A172 (cell line): Measurements from ENCODE around the gene GRIN3B. TPM values are rescaled to one million over a fixed set of nuclear protein-coding genes. Genes with fewer than 3 reads are reported as not detected.

ENCODE experiments used
- DNase-seq: peaks from one replicate; pipeline ENCODE4 v3.0.0-alpha.2; 2015; ENCODE audit warnings: low spot score
- total RNA-seq: library from RNA; depleted of rRNA; stranded (reverse); fragments of >200 nt; shearing (Covaris generic); gene quantifications from 2 replicates; pipeline ENCODE4 v1.2.3, GENCODE V29; 2014

GRIN3B gene
- total RNA-seq, 1 experiment from 2014 or later = not detected

GRCh38 chr19:1007399-1008251 is 7.4 kb downstream of the GRIN3B start:
- DNase-seq = no peak

GRCh38 chr19:1008268-1009040 is 8.2 kb downstream of the GRIN3B start:
- DNase-seq = no peak

- DNase-seq = no peak
These were observed 9.1 kb downstream of the GRIN3B start for GRCh38 chr19:1009041-1009980.

DNA sequence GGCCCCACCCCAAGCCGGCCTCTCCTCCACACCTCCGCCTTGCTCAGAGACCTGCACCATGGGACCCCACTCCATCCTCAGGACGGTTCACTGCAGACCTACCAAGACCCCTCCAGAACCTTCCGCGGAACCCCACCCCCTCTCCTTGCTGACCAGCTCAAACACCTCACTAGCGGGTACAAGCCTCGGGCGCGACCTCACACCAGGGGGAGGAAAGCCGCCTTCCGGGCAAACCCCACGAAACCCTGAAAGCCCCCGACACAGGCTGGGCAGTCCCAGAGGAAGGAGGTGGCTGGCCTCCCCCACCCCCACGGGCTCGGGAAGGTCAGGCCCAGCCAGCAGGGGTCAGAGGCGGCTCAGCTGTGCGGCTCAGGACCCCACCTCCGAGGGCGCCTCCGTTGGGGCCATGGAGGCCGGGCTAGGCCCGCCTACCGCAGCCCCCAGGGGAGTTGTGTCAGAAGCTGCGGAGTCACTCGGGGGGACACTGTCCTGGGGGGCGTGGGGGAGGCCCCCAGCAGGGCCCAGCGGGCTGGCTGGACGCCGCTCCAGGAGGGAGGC is 9.8 kb downstream of the GRIN3B start:
- DNase-seq = no peak

- no peak for DNase-seq
These were observed 10.6 kb downstream of the GRIN3B start for GRCh38 chr19:1010586-1011510.

DNA sequence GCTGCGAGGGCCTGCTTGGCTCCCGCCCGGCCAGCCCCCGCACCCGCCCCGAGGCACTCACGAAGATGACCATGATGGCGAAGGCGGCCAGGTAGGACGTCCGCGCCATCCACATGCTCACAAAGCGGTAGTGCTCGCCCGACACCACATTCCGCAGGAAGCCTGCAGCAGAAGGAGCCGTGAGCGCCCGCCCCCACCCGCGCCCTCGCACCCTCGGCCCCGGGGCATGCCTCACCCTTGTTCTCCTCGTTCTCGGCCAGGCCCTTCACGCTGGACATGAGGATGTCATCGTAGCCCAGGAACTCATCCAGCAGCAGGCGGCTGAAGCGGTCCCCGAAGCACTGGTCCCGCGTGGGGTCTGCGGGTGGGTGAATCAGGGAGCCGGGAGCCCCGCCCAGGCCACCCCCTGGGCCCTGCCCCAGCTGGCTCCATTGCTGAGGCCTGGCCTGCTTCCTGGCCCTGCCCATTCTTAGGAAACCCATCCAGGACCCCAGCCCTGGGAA is 11.7 kb downstream of the GRIN3B start:
- no peak for DNase-seq

GRCh38 chr19:1012334-1012733 is 12.1 kb downstream of the GRIN3B start:
- no peak for DNase-seq

DNA sequence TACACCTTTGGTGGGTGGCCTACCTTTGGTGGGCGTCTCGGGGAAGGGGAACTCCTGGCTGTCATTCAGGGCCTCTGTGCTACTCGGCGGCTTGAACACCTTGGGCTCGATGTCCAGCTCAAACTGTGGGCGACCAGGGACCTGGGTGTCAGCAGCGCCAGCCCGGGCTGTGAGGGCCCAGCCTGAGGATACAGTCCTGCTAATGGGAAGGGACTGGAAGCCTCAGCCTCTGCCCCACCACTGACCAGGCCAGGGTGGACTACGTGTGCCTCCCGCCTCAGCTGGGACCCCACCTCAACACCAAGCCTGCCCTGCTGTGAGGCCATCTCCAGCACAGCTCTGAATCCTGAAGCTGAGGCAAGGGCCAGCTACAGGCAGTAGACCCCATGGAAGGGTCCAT is 13.0 kb downstream of the GRIN3B start:
- no peak for DNase-seq

GRCh38 chr19:1014161-1015060 is 14.2 kb downstream of the GRIN3B start:
- DNase-seq = no peak

GRCh38 chr19:1015061-1015781 is 15.0 kb downstream of the GRIN3B start:
- DNase-seq = no peak

GRCh38 chr19:1015782-1016646 is 15.8 kb downstream of the GRIN3B start:
- DNase-seq = no peak

DNA sequence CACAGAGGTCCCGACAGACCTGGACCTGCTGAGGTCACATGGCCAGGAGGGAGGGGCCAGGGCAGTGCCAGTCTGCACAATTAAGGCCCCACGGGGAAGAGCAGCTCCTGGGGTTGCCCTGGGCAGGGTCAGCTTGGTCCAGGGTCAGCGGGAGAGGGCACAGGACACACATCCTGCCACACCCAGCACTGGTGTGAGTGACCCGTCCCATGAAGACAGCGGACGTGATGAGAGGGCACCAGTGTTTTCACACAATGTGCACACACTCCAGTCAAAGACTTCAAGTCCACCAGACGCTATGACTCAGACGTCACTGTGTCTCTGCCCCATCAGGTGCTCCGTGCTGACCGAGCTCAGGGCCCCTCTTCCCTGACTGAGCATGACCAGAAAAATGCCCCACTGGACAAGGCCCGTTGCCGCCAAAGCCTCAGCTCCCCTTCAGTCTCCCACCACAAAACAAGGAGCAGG is 16.5 kb downstream of the GRIN3B start:
- peak; percentile 90 for DNase-seq

DNA sequence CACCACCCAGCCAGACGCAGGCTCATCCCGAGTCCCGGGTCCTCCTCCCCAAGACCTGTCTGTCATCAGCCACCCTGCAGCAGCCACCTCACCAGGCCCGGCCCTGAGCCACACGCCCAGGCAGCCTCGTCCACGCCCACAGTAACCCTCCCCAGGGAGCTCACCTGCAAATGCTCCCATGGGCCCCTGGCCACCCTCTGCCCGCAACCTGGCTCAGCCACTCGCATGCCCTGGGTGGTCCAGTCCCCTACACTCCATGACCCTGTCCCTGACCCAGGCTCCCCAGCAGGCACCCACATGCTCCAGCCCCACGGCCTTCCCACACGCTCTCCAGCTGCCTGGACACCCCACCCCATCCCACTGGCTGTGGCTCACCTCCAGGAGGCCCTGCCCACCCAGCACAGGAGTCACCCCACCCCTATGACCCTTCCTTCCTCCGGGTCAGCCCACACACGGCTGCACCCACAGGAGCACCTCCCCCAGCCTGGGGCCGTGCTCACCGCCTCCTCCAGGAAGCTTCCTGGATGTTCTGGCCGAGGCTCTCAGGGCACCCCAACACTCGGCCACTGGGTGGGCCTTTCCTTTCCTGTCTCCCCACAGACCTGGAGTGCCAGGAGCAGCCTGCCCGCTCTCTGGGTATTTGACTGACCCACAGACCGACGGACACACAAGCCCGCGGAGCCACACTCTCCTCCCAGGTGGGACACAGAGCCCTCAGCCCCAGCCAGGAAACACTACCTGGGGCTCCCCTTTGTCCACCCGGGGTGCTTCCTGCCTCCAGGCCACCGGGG is 17.1 kb downstream of the GRIN3B start:
- peak; percentile 40 for DNase-seq

DNA sequence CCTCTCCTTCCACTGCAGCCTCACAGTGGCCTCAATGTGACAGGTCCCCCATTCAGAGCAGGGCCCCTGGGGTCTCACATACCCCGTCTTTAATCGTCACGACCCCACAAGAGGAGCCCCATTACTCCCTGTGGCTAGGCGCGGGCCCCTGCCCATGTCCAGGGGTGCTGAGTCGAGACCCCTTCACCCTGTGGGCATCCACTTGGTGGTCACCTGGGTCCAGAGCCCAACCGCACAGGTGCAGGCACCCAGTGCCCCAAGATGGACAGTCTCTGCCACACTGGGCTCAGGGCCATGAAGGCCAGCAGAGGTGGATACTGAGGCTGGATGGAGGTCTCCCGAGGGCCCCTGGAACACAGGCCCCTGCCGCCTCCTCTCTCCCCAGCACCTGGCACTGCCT is 17.7 kb downstream of the GRIN3B start:
- DNase-seq = no peak

DNA sequence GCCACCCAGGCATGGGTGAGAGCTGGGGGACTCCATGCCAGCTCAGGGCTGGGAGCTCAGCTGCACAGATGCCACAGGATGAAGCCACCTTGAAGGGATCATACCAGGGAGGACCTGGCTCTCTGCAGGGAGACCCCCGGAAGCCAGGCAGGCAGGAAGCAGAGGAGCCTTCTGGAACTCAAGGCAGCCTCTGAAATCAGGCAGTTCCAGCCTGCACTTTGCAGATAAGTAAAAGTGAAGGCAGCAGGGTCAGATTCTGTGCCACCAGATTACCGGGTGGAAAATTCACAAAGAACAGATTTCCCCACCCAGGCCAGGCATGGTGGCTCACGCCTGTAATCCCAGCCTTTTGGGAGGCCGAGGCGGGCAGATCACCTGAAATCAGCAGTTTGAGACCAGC is 18.2 kb downstream of the GRIN3B start:
- no peak for DNase-seq

DNA sequence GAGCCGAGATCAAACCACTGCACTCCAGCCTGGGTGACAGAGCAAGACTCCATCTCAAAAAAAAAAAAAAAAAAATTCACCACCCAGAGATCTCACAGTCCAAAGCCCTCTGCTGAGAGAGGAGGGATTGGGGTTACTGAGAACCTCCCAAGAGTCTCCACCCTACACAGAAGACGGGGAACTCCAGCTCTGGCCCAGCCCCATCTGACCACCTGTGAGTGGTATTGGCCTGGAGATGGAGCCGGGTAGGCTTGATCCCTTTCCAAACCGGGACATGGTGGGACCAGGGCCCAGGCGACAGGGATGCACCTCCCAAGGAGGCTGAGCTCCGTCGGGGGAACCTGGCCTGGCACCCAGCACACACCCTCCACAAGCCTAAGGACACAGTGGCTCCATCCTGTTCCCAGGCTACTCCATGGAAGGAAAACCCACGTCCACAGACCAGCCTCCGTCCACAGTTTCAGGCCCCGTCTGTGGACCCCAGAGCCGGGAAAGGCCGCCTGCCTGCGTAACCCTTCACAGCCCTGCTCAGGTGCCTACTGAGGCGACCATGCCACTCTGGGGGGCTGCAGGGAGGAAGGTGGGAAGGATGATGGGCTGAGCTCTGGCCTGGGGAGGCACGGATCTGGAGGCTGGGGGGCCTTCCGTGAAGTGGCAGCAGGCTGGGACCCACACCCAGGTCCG is 18.9 kb downstream of the GRIN3B start:
- no peak for DNase-seq
